Measurements from ENCODE around the gene PGBD5.
A peak's percentile ranks its signal among the peaks of the same experiment; 100 is the strongest.
"Not testable (repeated sequence)": the region's sequence is repeated elsewhere in the genome, so short reads cannot be mapped to it uniquely, and the experiment has no call there.

The PGBD5 gene, protein sequence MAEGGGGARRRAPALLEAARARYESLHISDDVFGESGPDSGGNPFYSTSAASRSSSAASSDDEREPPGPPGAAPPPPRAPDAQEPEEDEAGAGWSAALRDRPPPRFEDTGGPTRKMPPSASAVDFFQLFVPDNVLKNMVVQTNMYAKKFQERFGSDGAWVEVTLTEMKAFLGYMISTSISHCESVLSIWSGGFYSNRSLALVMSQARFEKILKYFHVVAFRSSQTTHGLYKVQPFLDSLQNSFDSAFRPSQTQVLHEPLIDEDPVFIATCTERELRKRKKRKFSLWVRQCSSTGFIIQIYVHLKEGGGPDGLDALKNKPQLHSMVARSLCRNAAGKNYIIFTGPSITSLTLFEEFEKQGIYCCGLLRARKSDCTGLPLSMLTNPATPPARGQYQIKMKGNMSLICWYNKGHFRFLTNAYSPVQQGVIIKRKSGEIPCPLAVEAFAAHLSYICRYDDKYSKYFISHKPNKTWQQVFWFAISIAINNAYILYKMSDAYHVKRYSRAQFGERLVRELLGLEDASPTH

DNA sequence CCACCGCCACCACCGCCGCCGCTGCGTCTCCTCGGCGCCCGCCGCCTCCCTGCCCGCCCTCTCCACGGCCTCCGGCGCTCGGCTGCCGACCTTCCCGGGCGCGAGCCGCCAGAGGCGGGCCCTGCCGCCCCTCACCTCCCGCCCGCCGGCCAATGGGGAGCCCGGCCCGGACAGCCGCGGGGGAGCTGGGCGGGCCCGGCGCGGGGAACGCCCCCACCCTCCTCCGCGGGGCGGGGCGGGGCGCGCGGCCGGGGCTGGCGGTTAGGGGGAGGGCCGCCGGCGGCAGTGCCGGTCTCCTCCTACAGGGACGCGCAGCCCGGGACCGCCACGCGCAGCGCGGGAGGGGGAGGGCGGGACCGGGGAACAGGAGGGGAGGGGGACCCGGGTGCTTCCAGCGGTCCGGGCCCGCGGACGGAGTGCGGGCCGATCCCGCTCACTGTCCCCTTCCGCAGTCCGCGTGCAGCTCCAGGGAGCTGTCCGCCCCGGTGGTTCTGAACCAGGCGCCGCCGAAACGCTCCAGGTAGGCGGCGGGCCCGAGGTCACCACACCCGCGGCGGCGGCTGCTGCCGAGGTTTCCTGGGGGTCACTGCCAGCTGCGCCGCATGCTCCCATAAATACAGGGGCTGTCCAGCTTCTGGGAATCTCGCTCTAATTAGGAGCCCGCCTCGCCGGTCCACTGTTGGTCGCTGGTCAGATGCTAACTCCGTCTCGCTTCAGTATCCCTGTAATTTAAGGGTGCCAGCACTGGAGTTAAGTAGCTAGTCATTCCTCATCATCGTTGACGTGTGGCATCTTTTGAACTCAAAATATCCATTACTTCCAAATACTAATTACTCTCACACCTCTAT is at the start of gene PGBD5:
TSS of gene PGBD5 (minus strand) at position 87 of the 848 bp plus-strand sequence. CDS start 404 bp downstream, outside the sequence.
- peak in 1 of 2 donors; percentile 9 for DNase-seq (ENCODE audit: low read depth in 1 of 2, low spot score in 1 of 2)

DNA sequence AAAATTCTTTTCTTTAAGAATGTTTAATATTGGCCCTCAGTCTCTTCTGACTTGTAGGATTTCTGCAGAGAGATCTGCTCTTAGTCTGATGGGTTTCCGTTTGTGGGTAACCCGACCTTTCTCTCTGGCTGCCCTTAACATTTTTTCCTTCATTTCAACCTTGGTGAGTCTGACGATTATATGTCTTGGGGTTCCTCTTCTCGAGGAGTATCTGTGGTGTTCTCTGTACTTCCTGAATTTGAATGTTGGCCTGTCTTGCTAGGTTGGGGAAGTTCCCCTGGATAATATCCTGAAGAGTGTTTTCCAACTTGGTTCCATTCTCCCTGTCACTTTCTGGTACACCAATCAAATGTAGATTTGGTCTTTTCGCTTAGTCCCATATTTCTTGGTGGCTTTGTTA is 48.8 kb upstream of the PGBD5 start:
- DNase-seq (ENCODE audit: low read depth in 1 of 2, low spot score in 1 of 2) = not testable (repeated sequence)

GRCh38 chr1:230470750-230471149 is 44.6 kb upstream of the PGBD5 start:
- not testable (repeated sequence) for DNase-seq (ENCODE audit: low read depth in 1 of 2, low spot score in 1 of 2)

DNA sequence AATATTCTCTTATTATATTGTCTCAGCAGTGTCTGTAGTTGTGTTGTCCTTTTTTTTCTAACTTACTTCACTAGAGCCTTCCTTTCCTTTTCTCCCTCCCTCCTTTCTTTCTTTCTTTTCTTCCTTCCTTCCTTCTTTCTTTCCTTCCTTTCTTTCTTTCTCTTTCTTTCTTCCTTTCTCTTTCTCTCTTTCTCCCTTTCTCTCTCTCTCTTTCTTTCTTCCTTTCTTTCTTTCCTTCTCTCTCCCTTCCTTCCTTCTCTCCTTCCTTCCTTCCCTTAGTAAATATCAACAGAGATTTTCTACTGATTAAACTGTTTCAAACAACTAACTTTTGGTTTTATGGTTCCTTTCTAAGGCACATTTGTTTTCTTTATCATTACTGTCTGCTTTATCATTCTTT is 43.1 kb upstream of the PGBD5 start:
- no peak for DNase-seq (ENCODE audit: low read depth in 1 of 2, low spot score in 1 of 2)

DNA sequence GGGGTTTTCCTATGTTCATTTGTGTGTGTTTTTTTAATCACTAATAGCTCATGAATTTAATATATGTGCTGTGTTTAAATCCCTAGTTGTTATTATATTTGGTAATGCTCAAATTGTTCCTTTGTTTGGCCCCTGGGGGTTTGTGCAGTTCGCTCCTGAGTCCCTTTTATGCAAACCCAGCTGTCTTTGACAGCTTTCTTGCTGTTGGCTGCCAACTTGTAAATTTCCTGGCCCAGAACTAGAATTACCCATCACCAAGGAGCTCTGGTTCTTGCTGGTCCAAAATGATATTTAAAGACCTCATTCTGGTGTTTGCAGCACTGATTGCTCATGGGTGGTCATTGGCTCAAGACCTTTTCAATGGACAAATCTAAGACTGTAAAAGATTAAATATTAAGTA is 39.6 kb upstream of the PGBD5 start:
- no peak for DNase-seq (ENCODE audit: low read depth in 1 of 2, low spot score in 1 of 2)

- no peak for DNase-seq (ENCODE audit: low read depth in 1 of 2, low spot score in 1 of 2)
Measured at GRCh38 chr1:230464671-230465070, 38.5 kb upstream of the PGBD5 start.

- DNase-seq (ENCODE audit: low read depth in 1 of 2, low spot score in 1 of 2) = no peak
Measured at GRCh38 chr1:230463760-230464159, 37.6 kb upstream of the PGBD5 start.

GRCh38 chr1:230463326-230463725 is 37.2 kb upstream of the PGBD5 start:
- no peak for DNase-seq (ENCODE audit: low read depth in 1 of 2, low spot score in 1 of 2)

- no peak for DNase-seq (ENCODE audit: low read depth in 1 of 2, low spot score in 1 of 2)
Measured at GRCh38 chr1:230459465-230459864, 33.3 kb upstream of the PGBD5 start.

DNA sequence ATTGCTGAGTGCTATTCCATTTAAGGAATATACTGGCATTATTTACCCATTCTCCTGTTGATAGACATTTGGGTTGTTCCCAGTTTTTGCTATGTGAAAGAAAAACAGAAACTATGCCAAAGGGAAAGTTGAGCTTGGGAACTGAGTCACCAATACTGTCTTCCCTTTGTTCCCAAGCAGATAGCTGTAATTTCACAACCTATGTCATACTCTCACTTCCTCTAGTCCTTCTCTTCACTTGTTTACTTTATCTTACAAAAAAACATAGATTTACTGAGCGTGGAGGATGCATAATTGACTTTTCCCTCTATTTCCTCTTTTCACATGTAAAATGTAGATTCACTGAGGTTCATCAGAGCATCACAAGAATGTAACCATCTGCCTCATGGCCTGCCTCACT is 32.4 kb upstream of the PGBD5 start:
- no peak for DNase-seq (ENCODE audit: low read depth in 1 of 2, low spot score in 1 of 2)

DNA sequence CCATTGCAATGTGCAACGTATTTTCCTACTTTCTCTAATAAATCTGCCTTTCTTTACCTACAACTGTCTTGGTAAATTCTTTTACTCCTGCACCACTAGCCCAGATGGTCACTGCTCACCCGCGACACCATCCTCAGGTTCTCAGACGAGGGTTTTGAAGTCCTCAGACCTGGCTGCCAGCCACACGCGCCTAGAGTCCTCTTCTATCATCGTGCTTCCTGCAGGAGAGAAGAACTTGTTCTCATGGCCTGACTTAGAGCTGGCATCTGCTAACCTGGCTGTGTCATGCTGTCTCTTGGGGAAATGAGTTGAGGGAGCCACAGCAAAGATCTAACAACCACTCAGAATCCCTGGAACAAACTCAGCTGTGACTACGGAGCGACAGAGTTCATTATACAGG is 30.3 kb upstream of the PGBD5 start:
- no peak for DNase-seq (ENCODE audit: low read depth in 1 of 2, low spot score in 1 of 2)

DNA sequence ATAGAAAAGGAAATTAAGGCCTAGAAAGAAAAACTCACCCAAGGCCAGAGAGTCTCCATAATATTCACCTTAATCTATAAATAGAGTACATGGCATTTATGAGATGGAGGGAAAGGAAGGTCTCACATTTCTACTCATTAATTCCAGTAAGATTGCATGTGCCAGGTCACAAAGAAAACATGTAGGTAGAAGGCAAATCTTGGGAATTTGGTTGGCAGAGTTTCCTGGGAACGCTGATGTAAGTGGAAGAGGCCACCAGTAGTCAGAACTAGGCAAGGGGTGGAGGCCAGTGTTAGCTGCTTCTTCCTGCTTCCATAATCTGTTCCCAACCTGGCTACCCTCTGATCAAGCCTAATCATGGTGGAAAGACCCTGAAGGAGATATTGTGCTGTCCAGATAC is 29.2 kb upstream of the PGBD5 start:
- DNase-seq (ENCODE audit: low read depth in 1 of 2, low spot score in 1 of 2) = no peak

- DNase-seq (ENCODE audit: low read depth in 1 of 2, low spot score in 1 of 2) = no peak
Measured at GRCh38 chr1:230453377-230453776, 27.2 kb upstream of the PGBD5 start.

DNA sequence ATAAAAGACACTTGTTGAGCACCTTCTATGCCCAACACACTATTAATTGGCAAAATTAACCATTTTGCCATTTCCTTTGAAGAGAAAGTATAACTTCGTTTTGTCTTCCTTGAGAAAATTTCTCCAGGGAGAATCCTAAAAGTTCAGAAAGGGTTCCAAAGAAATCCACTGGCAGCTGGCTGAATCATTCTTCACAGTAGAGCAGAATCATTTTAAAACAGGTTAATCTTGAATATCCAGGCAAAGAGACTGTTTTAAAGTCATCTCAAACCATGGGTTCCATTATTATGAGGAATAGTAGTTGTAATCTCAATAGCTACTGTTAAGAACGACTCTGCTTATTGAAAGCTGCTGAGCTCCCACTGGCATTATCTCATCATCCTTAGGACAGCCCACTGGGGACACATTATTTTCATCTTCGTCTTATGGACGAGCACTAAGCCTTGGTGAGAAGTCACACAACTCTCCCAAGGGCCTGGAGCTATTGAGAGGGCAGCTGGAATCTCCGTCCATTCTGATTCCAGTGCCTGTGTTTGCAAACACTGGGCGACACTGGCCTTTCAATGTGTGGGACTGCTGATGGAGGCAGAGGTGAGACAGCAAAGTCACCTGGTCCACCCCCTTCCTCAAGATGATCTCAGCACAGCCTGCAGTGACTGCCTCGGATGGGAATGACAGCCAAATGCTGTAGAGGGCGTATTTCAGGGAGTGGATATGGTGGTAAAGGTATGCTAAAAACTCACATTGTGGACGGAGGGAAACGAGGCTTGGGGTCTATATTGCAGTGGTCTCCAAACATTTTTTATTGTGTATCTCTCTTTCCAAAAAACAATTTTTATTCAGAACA is 15.3 kb upstream of the PGBD5 start:
- DNase-seq (ENCODE audit: low read depth in 1 of 2, low spot score in 1 of 2) = no peak

- no peak for DNase-seq (ENCODE audit: low read depth in 1 of 2, low spot score in 1 of 2)
Measured at GRCh38 chr1:230435108-230435507, 9.0 kb upstream of the PGBD5 start.

DNA sequence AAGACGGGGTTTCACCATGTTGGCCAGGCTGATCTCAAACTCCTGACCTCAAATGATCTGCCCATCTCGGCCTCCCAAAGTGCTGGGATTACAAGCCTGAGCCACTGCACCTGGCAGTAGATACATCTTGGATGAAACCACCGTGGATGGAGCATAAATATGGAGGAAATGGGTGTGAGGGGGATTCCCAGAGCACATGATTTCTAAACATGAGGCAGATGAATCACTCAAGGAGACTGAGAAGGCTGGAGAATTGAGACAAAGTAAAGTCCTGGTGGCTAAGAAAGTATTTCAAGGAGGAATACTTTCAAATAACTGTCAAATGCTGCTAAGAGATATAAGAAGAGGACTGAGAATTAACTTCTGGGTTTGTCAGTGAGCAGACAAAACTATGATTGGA is 5.4 kb upstream of the PGBD5 start:
- DNase-seq (ENCODE audit: low read depth in 1 of 2, low spot score in 1 of 2) = no peak

DNA sequence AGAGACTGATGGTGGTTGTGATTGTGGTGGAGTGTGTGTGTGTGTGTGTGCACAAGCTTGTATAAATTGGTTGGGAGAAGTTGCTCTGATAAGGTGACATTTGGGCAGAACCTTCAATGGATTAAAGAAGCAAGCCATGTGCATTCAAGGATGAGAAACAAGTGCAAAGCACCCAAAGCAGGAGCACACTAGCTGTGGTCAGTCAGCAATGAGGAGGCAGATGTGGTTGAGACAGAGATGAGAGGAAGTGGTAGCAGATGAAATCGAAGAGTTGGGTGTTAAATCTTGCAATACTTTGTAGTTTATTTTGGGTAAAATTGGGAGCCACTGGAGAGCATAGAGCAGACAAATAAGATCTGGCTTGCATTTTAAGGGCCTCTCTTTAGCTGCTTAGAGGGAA is 4.4 kb upstream of the PGBD5 start:
- DNase-seq (ENCODE audit: low read depth in 1 of 2, low spot score in 1 of 2) = no peak

- no peak for DNase-seq (ENCODE audit: low read depth in 1 of 2, low spot score in 1 of 2)
Measured at GRCh38 chr1:230429067-230429735, 3.1 kb upstream of the PGBD5 start.

GRCh38 chr1:230427981-230428380 is 1.8 kb upstream of the PGBD5 start:
- no peak for DNase-seq (ENCODE audit: low read depth in 1 of 2, low spot score in 1 of 2)

DNA sequence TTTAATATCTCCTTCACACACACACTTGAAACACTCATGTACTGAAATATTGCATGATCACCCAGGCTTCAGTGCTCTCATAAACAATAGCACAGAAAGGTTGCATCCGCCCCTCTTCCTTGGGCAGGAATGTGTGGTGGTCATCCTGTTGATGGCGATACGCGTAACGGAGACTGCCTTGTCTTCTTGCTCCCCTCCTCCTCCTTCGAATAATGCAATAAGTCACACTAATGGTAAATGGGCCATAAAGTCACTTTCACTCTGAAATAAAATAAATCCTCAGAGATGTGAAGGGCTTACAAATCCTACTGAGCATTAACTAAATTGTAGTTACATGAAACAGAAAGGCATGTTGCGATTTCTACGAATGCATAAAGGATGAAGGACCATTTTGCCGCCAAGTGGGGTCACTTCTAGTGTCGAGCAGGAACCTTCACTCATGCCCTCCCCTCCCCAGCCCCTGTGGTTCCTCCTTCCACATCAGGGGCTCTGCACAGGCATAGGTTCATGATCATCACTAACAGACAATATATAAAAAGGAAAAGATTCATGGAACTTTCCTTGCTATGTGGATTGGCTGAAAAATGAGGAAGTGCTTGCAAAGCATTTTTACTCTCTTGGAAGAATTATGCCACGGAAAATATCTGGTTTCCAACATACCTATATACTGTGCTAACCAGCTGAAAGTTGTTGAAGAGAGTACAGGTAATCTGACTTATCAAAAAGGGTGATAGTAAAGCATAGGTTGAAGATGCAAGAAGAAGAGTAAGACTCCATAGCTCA is 1.2 kb upstream of the PGBD5 start:
- no peak for DNase-seq (ENCODE audit: low read depth in 1 of 2, low spot score in 1 of 2)

Data from activated T-helper 1 cell treated with anti-CD3 and anti-CD28 coated beads, Interleukin-2, amount 50 U/mL, for 16 hours (primary cell).